ENCODE data around the gene DEFB123.

DNA sequence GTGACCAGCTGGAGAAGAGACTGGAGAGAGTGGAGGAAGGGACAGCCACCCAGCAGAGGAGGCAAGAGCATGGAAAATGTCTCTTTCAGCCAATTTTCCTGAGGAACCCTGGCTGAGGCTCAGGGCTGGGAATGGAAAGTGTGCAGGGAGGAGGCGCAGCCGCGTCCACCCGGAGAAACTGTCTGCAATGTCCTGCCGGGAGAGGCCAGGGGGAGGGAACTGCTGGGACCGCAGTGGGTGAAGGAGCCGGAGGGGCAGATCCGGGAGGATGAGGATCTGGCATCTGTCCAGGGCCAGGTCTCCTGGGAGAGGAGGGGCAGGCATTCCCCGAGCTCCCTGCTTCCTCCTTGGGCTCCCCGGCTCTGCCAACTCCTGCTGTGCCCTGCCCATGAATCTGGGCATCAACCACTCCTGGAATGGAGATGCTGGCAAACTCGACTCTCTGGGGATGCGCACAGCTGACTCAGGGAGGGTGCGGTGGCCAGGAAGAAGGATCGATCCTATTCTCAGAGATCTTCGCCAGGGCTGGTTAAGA lies 56.4 kb downstream of the DEFB123 start:
- TF ChIP-seq POLR2A (IDR thresholded peaks at IDR 0.05) = no peak
- TF ChIP-seq, protein P1, sequence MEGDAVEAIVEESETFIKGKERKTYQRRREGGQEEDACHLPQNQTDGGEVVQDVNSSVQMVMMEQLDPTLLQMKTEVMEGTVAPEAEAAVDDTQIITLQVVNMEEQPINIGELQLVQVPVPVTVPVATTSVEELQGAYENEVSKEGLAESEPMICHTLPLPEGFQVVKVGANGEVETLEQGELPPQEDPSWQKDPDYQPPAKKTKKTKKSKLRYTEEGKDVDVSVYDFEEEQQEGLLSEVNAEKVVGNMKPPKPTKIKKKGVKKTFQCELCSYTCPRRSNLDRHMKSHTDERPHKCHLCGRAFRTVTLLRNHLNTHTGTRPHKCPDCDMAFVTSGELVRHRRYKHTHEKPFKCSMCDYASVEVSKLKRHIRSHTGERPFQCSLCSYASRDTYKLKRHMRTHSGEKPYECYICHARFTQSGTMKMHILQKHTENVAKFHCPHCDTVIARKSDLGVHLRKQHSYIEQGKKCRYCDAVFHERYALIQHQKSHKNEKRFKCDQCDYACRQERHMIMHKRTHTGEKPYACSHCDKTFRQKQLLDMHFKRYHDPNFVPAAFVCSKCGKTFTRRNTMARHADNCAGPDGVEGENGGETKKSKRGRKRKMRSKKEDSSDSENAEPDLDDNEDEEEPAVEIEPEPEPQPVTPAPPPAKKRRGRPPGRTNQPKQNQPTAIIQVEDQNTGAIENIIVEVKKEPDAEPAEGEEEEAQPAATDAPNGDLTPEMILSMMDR (IDR thresholded peaks at IDR 0.05) = no peak
